Activated CD4-positive, alpha-beta memory T cell treated with anti-CD3 and anti-CD28 coated beads for 36 hours (primary cell): ENCODE measurements around the gene TMCO4. TPM values are rescaled to one million over a fixed set of nuclear protein-coding genes. Genes with fewer than 3 reads are reported as not detected.

Source experiments
- CTCF ChIA-PET: fragments of 350-600 bp; sonication (Branson Sonifier 250); formaldehyde crosslinking; loops from one replicate; lab custom pipeline; 2021; ENCODE audit warnings: antibody characterized with exemption, inconsistent platforms; lab: Charles Lee
- POLR2A ChIA-PET: fragments of 350-600 bp; sonication (Branson Sonifier 250); formaldehyde crosslinking; loops from one replicate; lab custom pipeline; 2021; ENCODE audit warnings: antibody characterized with exemption; lab: Charles Lee
- DNase-seq: peaks from one replicate; pipeline ENCODE4 v3.0.0-alpha.2; 2020
- H3K27ac Mint-ChIP-seq: one replicate; pipeline ENCODE4 v1.8.0; 2021; ENCODE audit warnings: mixed read lengths
- H3K27me3 Mint-ChIP-seq: one replicate; pipeline ENCODE4 v1.8.0; 2021; ENCODE audit warnings: mixed read lengths
- H3K36me3 Mint-ChIP-seq: one replicate; pipeline ENCODE4 v1.8.0; 2021; ENCODE audit warnings: mixed read lengths
- H3K4me1 Mint-ChIP-seq: one replicate; pipeline ENCODE4 v1.8.0; 2021; ENCODE audit warnings: low read depth, mixed read lengths
- H3K4me3 Mint-ChIP-seq: one replicate; pipeline ENCODE4 v1.8.0; 2021; ENCODE audit warnings: mild to moderate bottlenecking, mixed read lengths
- H3K9me3 Mint-ChIP-seq: one replicate; pipeline ENCODE4 v1.8.0; 2021; ENCODE audit warnings: mixed read lengths
- intact Hi-C: fragments of 100-400 bp; cut with micrococcal nuclease; formaldehyde crosslinking; loops from one replicate; pipeline ENCODE4 v1.15.1; 2023
- total RNA-seq, 2 experiments: library from RNA; stranded (reverse); gene quantifications; one replicate each; pipeline ENCODE4 v1.2.3, GENCODE V29; 2021

Gene TMCO4
- total RNA-seq, 2 experiments from 2014 or later: 18.3 to 19.7 TPM

DNA sequence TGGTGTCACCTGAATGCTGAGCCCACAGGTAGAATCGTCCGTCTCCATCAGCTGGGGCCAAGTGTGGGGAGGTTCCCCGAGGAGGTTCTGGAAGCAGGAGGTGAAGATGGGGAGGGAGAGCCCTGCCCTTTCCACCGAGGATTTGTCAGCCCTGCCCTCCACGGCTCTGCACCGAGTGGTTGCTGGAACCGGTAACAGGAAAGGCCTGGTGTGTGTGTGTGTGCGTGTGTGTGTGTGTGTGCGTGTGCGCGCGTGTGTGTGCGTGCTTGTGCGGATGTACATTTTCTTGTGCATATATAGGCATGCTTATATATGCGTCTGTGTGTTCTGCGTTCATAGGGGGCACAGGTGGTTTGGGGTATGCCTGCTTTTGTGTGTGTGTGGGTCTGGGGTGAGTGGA is 152.1 kb downstream of the TMCO4 start:
- H3K36me3 Mint-ChIP-seq: peaks cover 2% of the 10 kb centered on the region
- H3K4me3 Mint-ChIP-seq: peak overlapping the region; percentile 7
- CTCF ChIA-PET: interaction anchor here (0.8 to 3.7 kb wide), 5 partner anchors 13 to 304 kb away, joined by 3 to 23 read pairs (median 6); a partner anchor contains a TSS
- intact Hi-C loops: loop anchor here (2.0 kb wide), 2 partner anchors 41 to 391 kb away; no protein-coding TSS in a partner anchor
- peak; percentile 44 for DNase-seq
- peak overlapping the region; percentile 3 for H3K27ac Mint-ChIP-seq
- no peaks in the 10 kb centered on the region for H3K9me3 Mint-ChIP-seq
- H3K27me3 Mint-ChIP-seq: peaks cover 4% of the 10 kb centered on the region
- peaks cover 45% of the 10 kb centered on the region for H3K4me1 Mint-ChIP-seq
- POLR2A ChIA-PET: no interaction called here

- intact Hi-C loops: loop anchor here (2.0 kb wide), 2 partner anchors 40 to 390 kb away; no protein-coding TSS in a partner anchor
- peak; percentile 62 for DNase-seq
- ChIA-PET POLR2A (interaction anchor here (1.0 kb wide), 1 partner anchor 299 kb away, joined by 5 read pairs; no protein-coding TSS in a partner anchor), CTCF (interaction anchor here (0.6 to 3.7 kb wide), 9 partner anchors 9 to 303 kb away, joined by 3 to 23 read pairs (median 4); a partner anchor contains a TSS)
- H3K4me3 Mint-ChIP-seq: peak overlapping the region; percentile 87
- peaks cover 45% of the 10 kb centered on the region for H3K4me1 Mint-ChIP-seq
- no peak overlapping the region for H3K27ac Mint-ChIP-seq
- H3K9me3 Mint-ChIP-seq: no peaks in the 10 kb centered on the region
- peaks cover 7% of the 10 kb centered on the region for H3K27me3 Mint-ChIP-seq
- peaks cover 2% of the 10 kb centered on the region for H3K36me3 Mint-ChIP-seq
These were observed 153.1 kb downstream of the TMCO4 start for GRCh38 chr1:19646377-19647319.

GRCh38 chr1:19645411-19646251 is 154.1 kb downstream of the TMCO4 start:
- ChIA-PET POLR2A (no interaction called here), CTCF (interaction anchor here (1.4 to 1.6 kb wide), 2 partner anchors 16 to 64 kb away, joined by 4 to 6 read pairs; no protein-coding TSS in a partner anchor)
- peaks cover 40% of the 10 kb centered on the region for H3K4me1 Mint-ChIP-seq
- intact Hi-C loops: loop anchor here (2.0 kb wide), 2 partner anchors 39 to 389 kb away; no protein-coding TSS in a partner anchor
- peaks cover 9% of the 10 kb centered on the region for H3K27me3 Mint-ChIP-seq
- H3K9me3 Mint-ChIP-seq: no peaks in the 10 kb centered on the region
- peak overlapping the region; percentile 87 for H3K4me3 Mint-ChIP-seq
- peaks cover 2% of the 10 kb centered on the region for H3K36me3 Mint-ChIP-seq
- no peak for DNase-seq
- no peak overlapping the region for H3K27ac Mint-ChIP-seq

GRCh38 chr1:19644681-19645410 is 154.9 kb downstream of the TMCO4 start:
- Mint-ChIP-seq H3K36me3 (peaks cover 2% of the 10 kb centered on the region), H3K27me3 (peaks cover 9% of the 10 kb centered on the region), H3K27ac (peak overlapping the region; percentile 77), H3K4me3 (peak overlapping the region; percentile 87), H3K9me3 (no peaks in the 10 kb centered on the region), H3K4me1 (peaks cover 32% of the 10 kb centered on the region)
- peak; percentile 73 for DNase-seq
- intact Hi-C loops: loop anchor here (1.0 kb wide), 1 partner anchor 49 kb away; a partner anchor contains a TSS
- ChIA-PET POLR2A (interaction anchor here (1.1 to 1.6 kb wide), 2 partner anchors 48 to 309 kb away, joined by 3 to 6 read pairs; a partner anchor contains a TSS), CTCF (interaction anchor here (1.4 to 2.2 kb wide), 3 partner anchors 9 to 17 kb away, joined by 4 to 10 read pairs (median 6); no protein-coding TSS in a partner anchor)

DNA sequence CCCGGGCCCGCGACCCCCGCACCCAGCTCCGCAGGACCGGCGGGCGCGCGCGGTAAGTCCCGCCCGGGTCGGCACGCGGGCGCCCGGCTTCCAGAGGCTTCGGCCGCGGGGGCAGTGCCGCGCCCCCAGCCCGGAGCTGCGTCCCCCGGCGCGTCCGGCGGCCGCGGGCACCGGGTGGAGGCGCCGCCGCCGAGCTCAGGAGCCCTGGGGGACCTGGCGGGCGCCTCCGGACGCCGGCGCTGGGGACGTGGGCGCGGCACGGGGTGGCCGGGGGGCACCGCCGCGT is 155.4 kb downstream of the TMCO4 start:
- H3K9me3 Mint-ChIP-seq: no peaks in the 10 kb centered on the region
- intact Hi-C loops: loop anchor here (1.0 kb wide), 1 partner anchor 48 kb away; a partner anchor contains a TSS
- H3K36me3 Mint-ChIP-seq: peaks cover 2% of the 10 kb centered on the region
- peaks cover 9% of the 10 kb centered on the region for H3K27me3 Mint-ChIP-seq
- ChIA-PET CTCF (interaction anchor here (1.6 to 2.2 kb wide), 3 partner anchors 10 to 18 kb away, joined by 3 to 10 read pairs (median 6); no protein-coding TSS in a partner anchor), POLR2A (interaction anchor here (1.1 to 1.6 kb wide), 2 partner anchors 47 to 308 kb away, joined by 3 to 6 read pairs; a partner anchor contains a TSS)
- no peak for DNase-seq
- peaks cover 32% of the 10 kb centered on the region for H3K4me1 Mint-ChIP-seq
- no peak overlapping the region for H3K4me3 Mint-ChIP-seq
- no peak overlapping the region for H3K27ac Mint-ChIP-seq

DNA sequence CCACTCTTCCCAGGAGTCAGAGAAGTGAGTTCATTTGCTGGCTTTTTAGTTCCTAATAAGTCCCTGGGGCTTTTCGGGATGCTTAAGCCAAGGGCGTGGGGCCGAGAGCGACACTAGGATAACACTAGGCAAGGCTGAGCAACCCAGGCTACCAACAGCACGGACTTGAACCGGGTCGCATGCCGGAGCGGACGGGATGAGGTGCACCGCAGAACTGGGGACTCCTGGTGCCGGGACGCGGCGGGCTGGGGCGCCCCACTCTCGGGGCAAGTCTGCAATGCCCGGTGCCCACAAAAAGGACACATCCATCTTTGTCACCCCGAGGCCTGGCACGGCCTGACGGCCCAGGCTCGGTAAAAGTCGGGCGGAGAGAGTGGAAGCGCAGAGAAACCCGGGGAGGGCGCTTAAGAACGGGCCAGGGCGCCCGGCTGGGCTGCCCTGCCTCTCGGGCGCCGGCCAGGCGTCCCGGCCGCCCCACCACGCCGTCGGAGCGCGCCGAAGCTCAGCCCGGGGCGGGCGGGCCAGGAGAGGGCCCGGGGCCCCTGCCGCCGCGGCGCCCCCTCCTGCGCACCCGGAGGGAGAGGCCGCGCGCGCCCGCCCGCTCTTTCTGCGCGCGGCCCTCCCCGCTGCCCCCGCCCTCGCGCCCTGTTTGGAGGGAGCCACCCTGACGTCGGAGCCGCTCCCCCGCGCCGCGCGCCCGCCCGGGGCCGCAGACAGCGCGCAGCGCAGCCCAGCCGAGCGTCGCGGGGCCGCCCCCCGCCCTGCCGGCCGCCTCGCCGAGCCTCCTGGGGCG is 155.9 kb downstream of the TMCO4 start, which contains the start of gene NBL1:
Gene NBL1, plus strand, starts transcription at position 710 of the 793 bp plus-strand sequence. CDS start 10,720 bp downstream, outside the sequence.
- Mint-ChIP-seq H3K9me3 (no peaks in the 10 kb centered on the region), H3K27me3 (peaks cover 9% of the 10 kb centered on the region), H3K4me1 (peaks cover 32% of the 10 kb centered on the region), H3K27ac (peak within 1 kb of the TSS; percentile 77), H3K36me3 (peaks cover 2% of the 10 kb centered on the region), H3K4me3 (peak within 1 kb of the TSS; percentile 87)
- CTCF ChIA-PET: interaction anchor here (0.8 to 2.2 kb wide), 5 partner anchors 10 to 302 kb away, joined by 3 to 10 read pairs (median 4); no protein-coding TSS in a partner anchor
- POLR2A ChIA-PET: interaction anchor here (1.1 to 1.6 kb wide), 2 partner anchors 47 to 307 kb away, joined by 3 to 6 read pairs; a partner anchor contains a TSS
- intact Hi-C loops: loop anchor here (1.0 kb wide), 1 partner anchor 47 kb away; a partner anchor contains a TSS
- DNase-seq: peak; percentile 78

DNA sequence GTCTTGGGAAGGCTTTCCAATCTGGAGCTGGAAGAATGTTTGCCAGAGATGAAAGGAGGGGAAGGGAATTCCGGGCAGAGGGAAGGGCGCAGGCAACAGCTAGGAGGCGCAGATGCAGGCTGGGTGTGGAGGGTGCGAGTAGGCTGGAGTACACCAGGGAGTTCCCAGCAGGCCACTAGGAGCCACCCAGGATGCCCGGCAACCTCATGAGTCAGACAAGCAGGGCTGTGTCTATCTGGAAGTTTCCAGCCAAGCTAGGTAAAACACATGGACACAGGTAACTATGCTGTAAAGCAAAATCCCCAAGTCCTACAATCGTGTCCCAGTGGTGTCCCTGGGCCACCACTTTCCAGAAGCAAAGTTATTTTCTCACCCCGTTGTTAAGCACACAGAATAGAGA is 156.6 kb downstream of the TMCO4 start:
- POLR2A ChIA-PET: interaction anchor here (1.6 kb wide), 1 partner anchor 46 kb away, joined by 6 read pairs; a partner anchor contains a TSS
- peaks cover 2% of the 10 kb centered on the region for H3K36me3 Mint-ChIP-seq
- DNase-seq: peak; percentile 35

GRCh38 chr1:19640363-19641316 is 159.1 kb downstream of the TMCO4 start:
- ChIA-PET POLR2A (no interaction called here), CTCF (interaction anchor here (1.8 kb wide), 1 partner anchor 20 kb away, joined by 7 read pairs; no protein-coding TSS in a partner anchor)
- DNase-seq: no peak
- peaks cover 7% of the 10 kb centered on the region for H3K4me1 Mint-ChIP-seq
- H3K27me3 Mint-ChIP-seq: peaks cover 9% of the 10 kb centered on the region
- H3K27ac Mint-ChIP-seq: no peak overlapping the region
- intact Hi-C loops: no loop called here
- H3K4me3 Mint-ChIP-seq: no peak overlapping the region
- no peaks in the 10 kb centered on the region for H3K9me3 Mint-ChIP-seq
- H3K36me3 Mint-ChIP-seq: peaks cover 2% of the 10 kb centered on the region

More for the DNA sequence above, 156.6 kb downstream of the TMCO4 start:
- CTCF ChIA-PET: interaction anchor here (0.8 to 2.2 kb wide), 5 partner anchors 11 to 301 kb away, joined by 3 to 10 read pairs (median 4); no protein-coding TSS in a partner anchor
- peaks cover 32% of the 10 kb centered on the region for H3K4me1 Mint-ChIP-seq
- peak overlapping the region; percentile 79 for H3K4me3 Mint-ChIP-seq
- H3K27ac Mint-ChIP-seq: no peak overlapping the region
- intact Hi-C loops: no loop called here
- no peaks in the 10 kb centered on the region for H3K9me3 Mint-ChIP-seq
- peaks cover 9% of the 10 kb centered on the region for H3K27me3 Mint-ChIP-seq

GRCh38 chr1:19639999-19640362 is 159.7 kb downstream of the TMCO4 start:
- intact Hi-C loops: no loop called here
- no peak overlapping the region for H3K27ac Mint-ChIP-seq
- H3K9me3 Mint-ChIP-seq: no peaks in the 10 kb centered on the region
- no peak for DNase-seq
- POLR2A ChIA-PET: interaction anchor here (1.0 kb wide), 1 partner anchor 20 kb away, joined by 3 read pairs; no protein-coding TSS in a partner anchor
- peaks cover 7% of the 10 kb centered on the region for H3K4me1 Mint-ChIP-seq
- no peak overlapping the region for H3K4me3 Mint-ChIP-seq
- CTCF ChIA-PET: interaction anchor here (1.8 kb wide), 1 partner anchor 20 kb away, joined by 7 read pairs; no protein-coding TSS in a partner anchor
- H3K27me3 Mint-ChIP-seq: peaks cover 9% of the 10 kb centered on the region
- peaks cover 2% of the 10 kb centered on the region for H3K36me3 Mint-ChIP-seq
